ENCODE data around the gene PHLPP2. TPM values are rescaled to one million over a fixed set of nuclear protein-coding genes. Genes with fewer than 3 reads are reported as not detected.
A peak's percentile ranks its signal among the peaks of the same experiment; 100 is the strongest.

The PHLPP2 gene, protein sequence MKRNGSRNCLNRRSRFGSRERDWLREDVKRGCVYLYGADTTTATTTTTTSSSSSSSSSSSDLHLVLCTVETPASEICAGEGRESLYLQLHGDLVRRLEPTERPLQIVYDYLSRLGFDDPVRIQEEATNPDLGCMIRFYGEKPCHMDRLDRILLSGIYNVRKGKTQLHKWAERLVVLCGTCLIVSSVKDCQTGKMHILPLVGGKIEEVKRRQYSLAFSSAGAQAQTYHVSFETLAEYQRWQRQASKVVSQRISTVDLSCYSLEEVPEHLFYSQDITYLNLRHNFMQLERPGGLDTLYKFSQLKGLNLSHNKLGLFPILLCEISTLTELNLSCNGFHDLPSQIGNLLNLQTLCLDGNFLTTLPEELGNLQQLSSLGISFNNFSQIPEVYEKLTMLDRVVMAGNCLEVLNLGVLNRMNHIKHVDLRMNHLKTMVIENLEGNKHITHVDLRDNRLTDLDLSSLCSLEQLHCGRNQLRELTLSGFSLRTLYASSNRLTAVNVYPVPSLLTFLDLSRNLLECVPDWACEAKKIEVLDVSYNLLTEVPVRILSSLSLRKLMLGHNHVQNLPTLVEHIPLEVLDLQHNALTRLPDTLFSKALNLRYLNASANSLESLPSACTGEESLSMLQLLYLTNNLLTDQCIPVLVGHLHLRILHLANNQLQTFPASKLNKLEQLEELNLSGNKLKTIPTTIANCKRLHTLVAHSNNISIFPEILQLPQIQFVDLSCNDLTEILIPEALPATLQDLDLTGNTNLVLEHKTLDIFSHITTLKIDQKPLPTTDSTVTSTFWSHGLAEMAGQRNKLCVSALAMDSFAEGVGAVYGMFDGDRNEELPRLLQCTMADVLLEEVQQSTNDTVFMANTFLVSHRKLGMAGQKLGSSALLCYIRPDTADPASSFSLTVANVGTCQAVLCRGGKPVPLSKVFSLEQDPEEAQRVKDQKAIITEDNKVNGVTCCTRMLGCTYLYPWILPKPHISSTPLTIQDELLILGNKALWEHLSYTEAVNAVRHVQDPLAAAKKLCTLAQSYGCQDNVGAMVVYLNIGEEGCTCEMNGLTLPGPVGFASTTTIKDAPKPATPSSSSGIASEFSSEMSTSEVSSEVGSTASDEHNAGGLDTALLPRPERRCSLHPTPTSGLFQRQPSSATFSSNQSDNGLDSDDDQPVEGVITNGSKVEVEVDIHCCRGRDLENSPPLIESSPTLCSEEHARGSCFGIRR (N-terminal part only)
- total RNA-seq (2014; rRNA removed; shearing (Covaris generic)): 3.9 and 5.2 TPM in 2 replicates
- 2.9 and 3.6 TPM in 2 replicates for polyA plus RNA-seq (2015; cell fraction: cytosol; rRNA removed)
- 5.1 and 5.2 TPM in 2 replicates for polyA plus RNA-seq (2015; cell fraction: nucleus; rRNA removed)

DNA sequence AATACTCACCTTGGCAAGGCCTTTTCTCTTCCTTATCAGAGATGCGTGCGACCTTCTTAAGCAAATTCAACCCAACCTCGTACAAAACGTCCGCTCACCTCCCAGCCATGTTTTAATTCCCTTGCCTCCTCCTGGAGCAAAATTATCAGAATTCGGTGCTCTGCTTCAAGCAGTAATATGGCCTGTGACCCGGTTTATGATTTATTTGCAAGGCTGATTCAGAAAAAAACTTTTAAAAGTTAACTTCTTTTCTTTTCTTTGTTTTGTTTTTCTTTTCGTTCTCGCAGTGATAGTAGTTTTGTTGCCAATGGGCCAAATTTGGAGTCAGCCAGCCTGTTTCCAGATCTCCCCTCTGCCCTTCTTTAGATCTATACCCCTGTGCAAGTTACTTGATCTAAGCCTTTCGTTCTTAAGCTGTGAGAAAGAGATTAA is at the start of gene PHLPP2:
Gene PHLPP2, minus strand, starts transcription at position 382 of the 432 bp plus-strand sequence. CDS start 9,906 bp downstream, outside the sequence.
- DNase-seq (ENCODE audit: low read depth): no peak

DNA sequence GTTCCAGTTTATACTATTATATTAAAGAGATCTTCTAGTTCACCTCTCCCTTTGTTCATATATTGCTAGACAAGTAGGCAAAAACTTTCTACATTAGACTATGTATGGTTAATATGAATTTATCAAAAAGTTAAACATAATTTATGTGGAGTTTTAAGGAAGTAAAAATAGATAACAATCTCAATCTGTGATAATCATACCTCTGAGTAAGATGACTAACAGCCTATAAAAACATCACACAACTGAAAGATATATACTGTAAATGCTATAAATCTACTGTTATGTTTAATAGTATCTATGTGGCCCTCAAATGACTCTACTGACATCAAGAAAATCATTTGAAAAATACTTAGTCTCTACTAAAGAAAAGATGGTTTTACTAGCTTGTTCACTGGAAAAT is 47.1 kb upstream of the PHLPP2 start:
- DNase-seq (ENCODE audit: low read depth): no peak

DNA sequence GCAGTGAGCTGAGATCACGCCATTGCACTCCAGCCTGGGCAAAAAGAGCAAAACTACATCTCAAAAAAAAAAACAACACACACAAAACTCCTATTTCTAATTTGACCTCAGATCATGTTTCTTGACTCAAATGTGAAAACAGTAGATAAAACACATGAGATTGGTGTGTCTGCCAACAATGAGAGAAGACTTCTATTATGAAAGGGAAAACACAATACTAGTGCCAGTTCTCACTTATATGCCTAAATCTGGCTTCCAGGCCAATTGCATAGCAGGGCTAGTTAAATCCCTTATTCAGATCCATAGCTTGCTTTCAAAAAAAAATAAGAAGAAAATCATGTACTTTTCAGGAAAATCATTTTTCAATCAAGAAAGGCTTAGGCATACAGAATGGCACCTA is 44.7 kb upstream of the PHLPP2 start:
- DNase-seq (ENCODE audit: low read depth): no peak

DNA sequence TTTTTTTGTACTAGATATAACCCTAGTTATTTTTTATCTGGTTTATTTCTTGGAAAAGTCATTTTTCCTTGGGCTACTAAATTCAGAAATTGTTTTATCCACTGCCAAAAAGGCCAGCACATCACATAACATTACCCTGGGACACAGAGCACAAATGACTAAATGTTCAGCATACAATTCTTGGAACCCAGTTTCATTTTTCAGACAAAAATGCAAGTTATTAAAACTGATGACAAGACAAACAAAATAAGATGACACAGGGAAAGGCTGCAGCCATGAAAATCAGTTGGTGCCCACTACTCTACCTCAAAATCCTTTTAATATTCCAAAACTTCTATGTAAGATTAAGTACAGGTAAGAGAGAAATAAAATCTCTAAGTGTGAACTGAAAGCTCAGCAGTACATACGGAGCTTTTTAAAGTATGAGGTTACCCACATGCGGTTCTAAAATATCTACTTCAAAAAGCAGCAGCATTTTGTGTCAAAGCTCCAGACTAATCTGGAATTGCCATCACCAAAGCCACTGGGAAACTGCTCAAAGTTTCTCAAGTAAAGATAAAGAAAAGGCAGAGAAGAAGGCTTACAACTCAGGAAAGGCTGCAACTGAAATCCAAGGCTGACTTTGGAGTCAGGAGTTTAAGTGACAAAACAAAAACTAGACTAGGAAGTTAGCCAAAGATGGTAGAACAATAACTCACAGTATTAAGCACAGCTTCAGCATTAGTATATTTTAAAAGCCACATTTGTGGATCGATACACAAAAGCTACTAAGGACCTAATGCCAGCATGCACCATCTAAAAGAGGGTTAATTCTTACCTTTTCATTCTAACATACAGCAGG is 42.8 kb upstream of the PHLPP2 start:
- DNase-seq (ENCODE audit: low read depth): no peak

DNA sequence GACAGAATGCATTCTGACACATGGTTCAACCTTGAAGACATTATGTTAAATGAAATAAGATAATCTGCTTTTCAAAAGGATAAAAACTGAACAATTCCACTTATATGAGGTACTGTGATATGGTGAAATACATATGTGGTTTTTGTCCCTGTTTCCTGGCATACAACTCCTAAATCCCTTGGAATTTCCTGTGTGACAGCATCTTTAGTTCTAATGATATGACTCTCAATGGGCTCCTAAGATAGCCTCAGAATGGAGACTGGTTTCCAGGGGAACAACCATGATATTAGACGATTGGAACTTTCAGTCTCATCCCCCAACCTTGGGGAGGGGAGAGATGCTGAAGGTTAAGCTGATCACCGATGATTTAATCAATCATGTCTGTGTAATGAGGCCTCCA is 37.7 kb upstream of the PHLPP2 start:
- peak; percentile 68 for DNase-seq (ENCODE audit: low read depth)

DNA sequence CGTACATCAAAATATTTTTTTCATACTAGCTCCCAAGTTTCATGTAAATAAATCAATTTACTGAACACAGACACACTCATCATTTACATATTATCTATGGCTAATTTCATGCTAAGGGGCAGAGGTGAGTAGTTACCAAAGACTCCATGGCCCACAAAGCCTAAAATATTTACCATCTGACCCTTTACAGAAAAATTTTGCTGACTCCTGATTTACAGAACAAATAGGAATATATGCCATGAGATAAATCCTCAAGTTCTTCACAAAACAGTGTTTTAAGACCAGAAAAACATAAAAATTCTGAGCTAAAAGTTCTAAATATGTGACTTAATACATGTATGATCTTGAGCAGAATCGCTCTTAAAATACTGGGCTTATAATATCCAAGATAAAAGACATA is 36.6 kb upstream of the PHLPP2 start:
- no peak for DNase-seq (ENCODE audit: low read depth)

DNA sequence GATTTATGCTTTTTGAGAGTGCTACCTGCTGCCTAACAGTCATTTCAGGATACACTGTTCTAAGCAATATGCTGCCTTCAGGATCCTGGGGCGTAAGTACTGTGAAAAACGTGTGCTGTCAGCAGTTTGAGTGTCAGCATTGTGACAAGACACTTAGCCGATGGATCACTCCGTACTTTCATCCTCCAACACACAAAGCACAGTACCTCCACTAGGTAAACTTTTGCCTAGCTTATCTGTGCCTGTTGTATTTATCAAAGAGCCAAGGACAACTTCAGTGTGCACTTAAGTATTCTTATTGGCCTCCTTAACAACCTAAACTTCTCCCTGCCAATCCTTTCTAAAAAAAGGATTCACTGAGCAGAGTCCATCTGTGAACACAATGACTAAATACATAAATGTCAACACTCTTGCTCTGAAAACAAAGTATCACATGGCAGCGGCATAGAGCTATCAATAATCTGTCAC is 33.8 kb upstream of the PHLPP2 start:
- no peak for DNase-seq (ENCODE audit: low read depth)

DNA sequence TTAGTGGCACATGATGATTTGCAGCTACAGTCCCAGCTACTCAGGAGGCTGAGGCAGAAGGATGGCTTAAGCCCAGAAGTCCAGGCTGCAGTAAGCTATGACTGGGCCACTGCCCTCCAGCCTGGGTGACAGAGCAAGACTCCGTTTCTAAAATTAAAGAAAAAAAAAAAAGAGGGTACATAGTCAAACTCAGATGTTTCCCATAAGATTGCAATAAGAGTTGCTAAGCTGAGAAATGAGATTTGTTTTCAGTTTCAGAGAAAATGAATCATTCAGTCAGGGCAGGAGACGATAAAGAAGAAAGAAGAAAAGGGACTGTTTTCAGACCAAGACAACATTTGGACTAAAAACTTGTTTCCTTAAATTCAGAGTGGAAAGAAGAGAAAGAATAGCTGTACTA is 30.2 kb upstream of the PHLPP2 start:
- no peak for DNase-seq (ENCODE audit: low read depth)

DNA sequence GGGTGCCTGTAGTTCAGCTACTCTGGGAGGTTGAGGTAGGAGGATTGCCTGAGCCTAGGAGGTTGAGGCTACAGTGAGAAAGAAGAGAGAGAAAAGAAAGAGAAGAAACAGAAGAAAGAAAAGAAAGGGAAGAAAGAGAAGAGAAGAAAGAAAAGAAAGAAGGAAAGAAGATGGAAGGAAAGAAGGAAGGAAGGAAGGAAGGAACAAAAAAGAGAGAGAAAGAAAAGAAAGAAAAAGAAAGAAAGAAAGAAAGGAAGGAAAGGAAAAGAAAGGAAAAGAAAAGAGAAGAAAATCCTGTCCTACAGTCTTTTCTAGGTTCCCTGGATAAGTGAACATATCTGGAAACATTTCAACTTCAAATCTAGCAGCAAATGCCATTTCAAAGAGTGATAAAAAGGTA is 29.6 kb upstream of the PHLPP2 start:
- DNase-seq (ENCODE audit: low read depth): no peak

DNA sequence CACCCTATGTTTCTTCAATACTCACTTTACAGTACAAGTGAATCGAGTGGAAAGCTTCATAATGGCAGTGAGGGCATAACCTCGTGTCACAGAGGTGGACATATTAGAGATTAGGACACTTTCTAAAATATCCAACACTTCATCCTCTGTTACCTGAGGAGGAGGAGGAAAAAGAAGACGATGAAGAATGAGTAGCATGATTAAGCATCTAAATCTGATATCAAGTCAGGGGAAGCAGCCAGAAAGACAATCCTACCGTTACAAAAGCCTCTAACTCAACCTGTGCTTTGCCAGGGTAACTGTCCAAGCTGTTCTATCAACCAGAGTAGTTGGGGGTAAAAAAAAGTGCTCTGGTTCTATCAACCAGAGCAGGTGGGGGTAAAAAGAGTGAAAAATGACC is 23.7 kb upstream of the PHLPP2 start:
- no peak for DNase-seq (ENCODE audit: low read depth)

DNA sequence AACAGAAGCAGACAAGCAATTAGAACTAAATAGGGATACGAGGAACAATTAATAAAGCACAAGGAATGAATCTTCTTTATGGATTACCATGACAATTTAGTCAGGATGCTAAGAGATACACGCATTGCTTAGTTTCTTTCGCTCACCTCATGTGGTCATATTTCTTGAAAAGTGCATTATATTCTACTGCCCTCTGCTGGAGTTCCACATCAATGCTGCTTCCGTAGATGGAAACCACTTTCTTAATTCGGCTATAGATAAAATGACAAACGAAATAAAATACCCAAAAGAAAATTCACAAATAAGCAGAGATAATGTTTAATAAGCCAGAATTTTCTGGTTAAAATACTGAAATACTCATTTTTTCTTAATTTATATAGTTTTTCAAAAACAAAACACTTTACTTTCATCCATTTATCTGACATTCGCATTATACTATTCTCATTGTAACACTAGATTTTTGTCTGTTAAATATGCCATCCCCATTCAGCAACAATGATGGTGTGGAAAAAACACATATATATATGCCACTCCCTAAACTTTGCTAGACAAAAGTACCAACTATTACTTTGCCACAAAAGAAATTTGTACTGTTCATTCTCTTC is 22.0 kb upstream of the PHLPP2 start:
- DNase-seq (ENCODE audit: low read depth): peak; percentile 27

DNA sequence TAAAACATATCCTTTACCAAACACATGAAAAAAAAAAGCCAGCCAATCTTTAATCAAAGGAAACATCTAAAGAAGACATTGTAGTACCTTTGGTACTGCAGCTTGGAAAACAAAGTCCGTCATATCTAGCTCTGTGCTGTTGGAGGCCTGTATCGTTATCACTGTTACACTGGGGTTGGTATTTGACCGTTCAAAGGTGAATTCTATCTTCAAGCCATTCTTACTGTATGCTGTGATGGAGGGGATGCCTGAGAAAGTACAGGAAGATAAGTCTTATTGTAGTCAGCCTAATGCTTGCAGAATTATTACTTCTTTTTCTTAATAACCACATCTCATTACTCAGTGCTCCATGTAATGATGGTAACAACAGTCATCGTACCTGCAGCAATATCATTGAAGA is 14.4 kb upstream of the PHLPP2 start:
- DNase-seq (ENCODE audit: low read depth): no peak

DNA sequence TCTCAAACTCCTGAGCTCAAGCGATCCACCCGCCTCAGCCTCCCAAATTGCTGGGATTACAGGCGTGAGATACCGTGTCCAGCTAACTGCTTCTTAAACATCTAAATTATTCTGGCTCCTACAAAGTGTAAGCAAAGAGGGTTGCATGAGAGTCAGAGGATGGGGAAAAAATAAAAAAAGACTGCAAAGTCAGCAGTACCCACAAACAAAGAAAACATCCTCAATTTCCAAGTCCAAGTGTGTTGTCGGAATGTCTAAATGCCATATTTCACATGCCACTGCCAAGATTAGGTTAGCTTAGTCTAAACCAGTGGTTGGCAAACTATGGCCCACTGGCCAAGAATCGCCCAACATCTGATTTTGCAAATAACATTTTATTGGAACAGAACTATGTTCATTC is 13.0 kb upstream of the PHLPP2 start:
- DNase-seq (ENCODE audit: low read depth): no peak

DNA sequence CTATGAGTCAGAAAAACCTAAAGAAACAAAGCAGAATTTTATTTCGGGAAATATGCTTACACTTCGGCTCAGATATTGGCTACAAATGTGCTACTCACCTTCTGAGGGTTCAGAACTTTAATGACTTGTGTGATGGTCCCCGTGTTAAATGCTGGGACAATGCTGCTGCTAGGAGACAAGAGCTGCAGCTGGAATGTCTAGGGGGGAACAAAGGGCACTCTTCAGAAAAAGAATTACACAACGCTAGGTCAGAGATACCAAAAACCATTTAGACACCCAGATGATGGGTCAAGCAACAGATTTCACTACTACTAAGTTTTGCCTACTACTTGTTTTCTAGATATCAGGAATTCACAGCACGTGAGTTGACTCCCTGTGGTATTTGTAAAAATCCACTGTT is 10.0 kb upstream of the PHLPP2 start:
- DNase-seq (ENCODE audit: low read depth): no peak

DNA sequence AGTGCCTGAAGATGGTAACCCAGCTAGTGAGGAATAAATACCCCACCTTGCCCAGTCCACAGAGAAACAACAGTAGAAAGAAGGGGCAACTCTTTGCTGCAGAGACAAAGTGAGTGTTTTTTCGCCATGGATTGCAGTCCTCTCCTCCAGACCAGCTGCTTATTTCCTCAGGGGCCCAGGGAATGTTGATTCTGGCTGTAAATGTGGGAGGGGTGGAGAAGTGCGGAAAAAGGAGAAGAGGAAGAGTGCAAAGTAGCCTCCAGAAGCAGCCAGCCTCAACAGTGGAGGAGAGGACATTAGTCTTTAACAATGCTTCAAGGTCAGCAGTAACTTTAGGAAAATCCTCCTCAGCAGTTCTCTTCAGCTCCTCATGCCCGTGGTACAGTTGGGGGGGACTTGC is 8.1 kb upstream of the PHLPP2 start:
- no peak for DNase-seq (ENCODE audit: low read depth)

DNA sequence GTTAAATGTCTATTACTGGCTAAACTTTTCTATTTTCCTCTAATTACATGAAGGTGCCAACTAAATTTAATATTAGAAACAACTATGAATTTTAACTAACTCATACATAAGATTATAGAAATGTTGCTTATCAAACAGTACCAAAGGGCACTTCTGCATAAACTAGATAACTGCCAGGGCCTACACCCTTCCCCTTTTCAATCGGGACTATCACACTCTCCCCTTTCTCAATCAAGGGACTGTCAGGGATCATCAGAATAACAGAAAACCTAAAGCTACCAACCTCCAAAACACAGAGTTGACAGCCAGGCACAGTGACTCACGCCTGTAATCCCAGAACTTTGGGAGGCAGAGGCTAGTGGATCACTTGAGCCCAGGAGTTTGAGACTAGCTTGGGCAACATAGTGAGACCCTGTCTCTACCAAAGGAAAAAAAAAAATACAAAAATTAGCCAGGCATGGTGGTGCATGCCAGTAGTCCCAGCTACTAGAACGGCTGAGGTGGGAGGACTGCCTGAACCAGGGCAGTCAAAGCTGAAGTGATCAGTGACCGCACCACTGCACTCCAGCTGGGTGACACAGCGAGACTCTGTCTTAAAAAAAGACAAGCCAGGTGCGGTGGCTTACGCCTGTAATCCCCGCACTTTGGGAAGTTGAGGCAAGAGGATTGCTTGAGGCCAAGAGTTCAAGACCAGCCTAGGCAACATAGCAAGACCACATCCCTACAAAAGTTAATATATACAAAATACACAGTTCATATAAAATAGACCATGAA is 3.2 kb upstream of the PHLPP2 start:
- no peak for DNase-seq (ENCODE audit: low read depth)

DNA sequence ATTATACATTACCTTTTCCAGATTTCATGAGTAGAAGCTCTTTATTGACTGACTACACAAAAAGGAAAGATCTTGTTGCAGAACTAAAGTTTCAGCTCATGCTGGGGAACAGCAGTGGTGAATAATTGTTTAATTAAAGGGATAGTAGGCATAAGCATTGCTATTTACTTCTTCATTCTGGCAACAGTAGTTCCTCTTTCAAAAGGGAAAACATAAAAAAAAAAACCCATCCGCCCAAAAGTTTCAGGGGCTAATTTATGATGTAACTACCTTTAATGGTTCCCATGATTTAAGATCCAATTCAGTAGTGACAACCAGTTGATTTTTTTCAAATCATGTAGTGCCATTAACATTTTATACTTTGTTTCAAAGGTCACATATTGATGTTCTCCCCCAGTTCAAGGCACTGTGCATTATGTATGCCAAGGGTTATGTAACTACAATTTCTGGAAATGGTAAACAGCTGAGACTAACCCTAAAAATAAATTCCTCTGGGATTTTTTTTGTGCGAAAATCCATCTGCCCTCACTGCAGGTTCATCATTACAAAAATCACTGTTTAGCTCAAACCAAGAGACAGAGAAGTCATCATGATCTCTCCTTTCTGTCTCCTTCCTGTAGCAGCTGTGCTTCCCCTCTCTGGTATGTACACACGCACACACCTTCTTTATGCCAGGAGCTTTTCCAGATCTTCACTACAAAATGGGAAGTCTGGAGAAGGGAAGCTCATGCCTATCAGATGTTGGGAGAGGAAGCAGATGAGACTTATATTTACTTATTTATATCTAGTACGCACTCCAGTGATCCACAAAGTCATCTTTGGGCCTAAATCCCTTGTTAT is 2.2 kb upstream of the PHLPP2 start:
- no peak for DNase-seq (ENCODE audit: low read depth)
